Activated CD8-positive, alpha-beta memory T cell treated with anti-CD3 and anti-CD28 coated beads, Interleukin-2, amount 10 ng/mL, durations not matched to agents 7 days and 5 days (primary cell): ENCODE measurements around the gene FOXP2. TPM values are rescaled to one million over a fixed set of nuclear protein-coding genes. Genes with fewer than 3 reads are reported as not detected.

Experiments
- ATAC-seq: fragments of 150-1000 bp; cut with Tn5 transposase; one replicate; pipeline ENCODE4 v1.10.0; 2021; ENCODE audit warnings: moderate library complexity
- CTCF ChIA-PET: fragments of 350-600 bp; sonication (Branson Sonifier 250); formaldehyde crosslinking; loops from one replicate; lab custom pipeline; 2021; ENCODE audit warnings: antibody characterized with exemption; lab: Charles Lee
- DNase-seq: peaks from one replicate; pipeline ENCODE4 v3.0.0-alpha.2; 2020
- H3K27ac Mint-ChIP-seq: one replicate; pipeline ENCODE4 v1.8.0; 2021; ENCODE audit warnings: mild to moderate bottlenecking, mixed read lengths
- H3K27me3 Mint-ChIP-seq: one replicate; pipeline ENCODE4 v1.8.0; 2021; ENCODE audit warnings: mixed read lengths
- H3K36me3 Mint-ChIP-seq: one replicate; pipeline ENCODE4 v1.8.0; 2021; ENCODE audit warnings: mild to moderate bottlenecking, mixed read lengths
- H3K4me1 Mint-ChIP-seq: one replicate; pipeline ENCODE4 v1.8.0; 2021; ENCODE audit warnings: mixed read lengths
- H3K4me3 Mint-ChIP-seq: one replicate; pipeline ENCODE4 v1.8.0; 2021; ENCODE audit warnings: mild to moderate bottlenecking, moderate library complexity, mixed read lengths
- H3K9me3 Mint-ChIP-seq: one replicate; pipeline ENCODE4 v1.8.0; 2022; ENCODE audit warnings: low read depth, mixed read lengths
- total RNA-seq, 2 experiments: library from RNA; stranded (reverse); gene quantifications; one replicate each; pipeline ENCODE4 v1.2.3, GENCODE V29; 2021

FOXP2 gene
- total RNA-seq, 2 experiments from 2014 or later, result 0.28 TPM; not detected in 1

DNA sequence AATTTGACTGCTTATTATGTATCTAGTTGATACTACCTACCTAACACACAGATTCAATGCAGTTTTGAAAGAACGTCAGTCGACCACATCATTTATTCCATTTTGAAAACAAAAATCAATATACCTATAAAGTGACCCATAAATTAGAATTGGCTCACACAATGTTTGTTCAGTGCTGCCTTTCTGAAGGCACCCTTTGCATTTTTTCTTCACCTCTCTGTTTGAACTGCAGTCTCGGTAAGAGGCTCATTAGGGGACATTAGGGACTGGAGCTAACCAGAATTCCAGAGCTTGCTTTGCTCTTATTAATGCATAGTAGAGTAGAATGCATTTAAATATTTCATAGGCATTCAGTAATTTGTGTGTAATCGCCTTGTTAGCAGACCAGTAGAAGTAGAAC is 234.1 kb downstream of the FOXP2 start:
- no peak overlapping the region for H3K4me3 Mint-ChIP-seq
- CTCF ChIA-PET, result no interaction called here
- no peaks in the 10 kb centered on the region for H3K4me1 Mint-ChIP-seq
- DNase-seq (no peak), ATAC-seq (no peak)
- no peaks in the 10 kb centered on the region for H3K9me3 Mint-ChIP-seq
- no peak overlapping the region for H3K27ac Mint-ChIP-seq
- no peaks in the 10 kb centered on the region for H3K36me3 Mint-ChIP-seq
- H3K27me3 Mint-ChIP-seq, result peaks cover 4% of the 10 kb centered on the region

DNA sequence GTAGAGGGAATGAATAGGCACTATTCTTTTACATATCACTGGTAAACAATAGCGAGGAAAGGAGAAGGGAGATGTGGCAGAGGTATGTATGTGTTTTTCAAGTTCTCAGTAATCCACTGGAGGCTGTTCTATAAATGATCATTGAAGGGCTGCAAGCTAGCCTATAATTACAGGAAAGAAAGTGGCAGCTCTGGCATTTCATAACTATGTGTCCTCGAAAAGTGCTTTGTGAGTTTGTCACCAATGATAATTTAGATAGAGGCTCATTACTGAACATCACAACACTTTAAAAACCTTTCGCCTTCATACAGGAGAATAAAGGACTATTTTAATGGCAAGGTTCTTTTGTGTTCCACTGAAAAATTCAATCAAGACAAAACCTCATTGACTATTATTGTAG is 235.1 kb downstream of the FOXP2 start:
- DNase-seq (no peak), ATAC-seq (no peak)
- Mint-ChIP-seq H3K27me3 (peaks cover 4% of the 10 kb centered on the region), H3K27ac (no peak overlapping the region), H3K4me1 (no peaks in the 10 kb centered on the region), H3K9me3 (no peaks in the 10 kb centered on the region), H3K4me3 (no peak overlapping the region), H3K36me3 (no peaks in the 10 kb centered on the region)
- CTCF ChIA-PET, result no interaction called here

GRCh38 chr7:114650491-114650890 is 235.9 kb downstream of the FOXP2 start:
- Mint-ChIP-seq H3K4me1 (no peaks in the 10 kb centered on the region), H3K27me3 (peaks cover 4% of the 10 kb centered on the region), H3K27ac (no peak overlapping the region), H3K4me3 (no peak overlapping the region), H3K9me3 (no peaks in the 10 kb centered on the region), H3K36me3 (no peaks in the 10 kb centered on the region)
- no peak for DNase-seq
- no peak for ATAC-seq
- CTCF ChIA-PET, result no interaction called here

DNA sequence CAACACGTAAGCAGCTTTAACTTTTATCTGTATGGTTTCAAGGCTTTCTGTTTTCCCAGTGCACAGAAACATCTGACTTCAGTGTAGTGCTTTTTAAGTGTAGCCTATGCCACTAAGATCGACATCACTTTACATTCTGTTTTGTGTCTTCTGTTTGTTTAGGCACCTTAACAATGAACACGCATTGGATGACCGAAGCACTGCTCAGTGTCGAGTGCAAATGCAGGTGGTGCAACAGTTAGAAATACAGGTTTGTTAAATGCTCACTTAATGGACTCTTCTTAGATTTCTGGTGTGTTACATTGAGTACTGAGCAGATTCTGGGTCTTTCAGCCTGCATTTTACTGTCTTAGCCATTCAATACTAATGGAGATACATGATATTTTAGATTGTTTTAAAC is 237.4 kb downstream of the FOXP2 start:
- H3K4me3 Mint-ChIP-seq, result no peak overlapping the region
- H3K27ac Mint-ChIP-seq, result no peak overlapping the region
- ATAC-seq (no peak), DNase-seq (no peak)
- no peaks in the 10 kb centered on the region for H3K9me3 Mint-ChIP-seq
- no peaks in the 10 kb centered on the region for H3K4me1 Mint-ChIP-seq
- CTCF ChIA-PET, result no interaction called here
- no peaks in the 10 kb centered on the region for H3K36me3 Mint-ChIP-seq
- peaks cover 4% of the 10 kb centered on the region for H3K27me3 Mint-ChIP-seq

DNA sequence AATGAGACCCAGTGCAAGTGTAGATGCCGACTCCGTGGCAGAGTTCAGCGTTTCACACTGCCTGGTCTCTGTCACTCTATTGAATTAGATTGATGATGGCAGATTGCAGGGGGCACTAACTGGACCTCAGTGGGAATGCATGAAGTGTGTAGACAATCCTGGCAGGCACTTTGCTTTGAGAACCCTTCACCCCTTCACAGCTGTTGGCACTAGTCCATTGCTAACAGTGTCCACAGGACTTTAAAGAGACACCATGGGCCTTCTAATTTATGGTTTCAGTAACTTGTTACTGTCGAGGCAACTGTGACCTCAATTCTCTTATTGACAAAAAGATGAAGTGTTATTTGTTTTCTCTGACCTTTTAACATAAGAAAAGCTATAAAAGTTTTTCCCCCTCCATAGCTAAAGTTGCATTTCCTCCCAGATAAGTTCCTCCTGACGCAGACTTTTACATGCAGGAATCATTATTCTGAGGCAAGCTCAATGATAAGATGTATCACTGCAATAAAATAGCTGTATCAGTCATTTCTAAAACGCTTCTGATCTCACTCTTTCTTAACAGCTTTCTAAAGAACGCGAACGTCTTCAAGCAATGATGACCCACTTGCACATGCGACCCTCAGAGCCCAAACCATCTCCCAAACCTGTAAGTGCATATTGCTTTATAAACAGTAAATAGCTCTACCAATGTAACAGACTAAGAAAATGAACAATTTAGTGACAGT is 238.9 kb downstream of the FOXP2 start:
- H3K36me3 Mint-ChIP-seq, result no peaks in the 10 kb centered on the region
- no peak for DNase-seq
- no peak overlapping the region for H3K4me3 Mint-ChIP-seq
- H3K27me3 Mint-ChIP-seq, result peaks cover 4% of the 10 kb centered on the region
- no peak overlapping the region for H3K27ac Mint-ChIP-seq
- CTCF ChIA-PET, result no interaction called here
- no peaks in the 10 kb centered on the region for H3K4me1 Mint-ChIP-seq
- H3K9me3 Mint-ChIP-seq, result no peaks in the 10 kb centered on the region
- no peak for ATAC-seq

GRCh38 chr7:114656466-114656865 is 241.9 kb downstream of the FOXP2 start:
- peaks cover 4% of the 10 kb centered on the region for H3K27me3 Mint-ChIP-seq
- CTCF ChIA-PET, result no interaction called here
- ATAC-seq (no peak), DNase-seq (no peak)
- no peaks in the 10 kb centered on the region for H3K36me3 Mint-ChIP-seq
- H3K27ac Mint-ChIP-seq, result no peak overlapping the region
- no peaks in the 10 kb centered on the region for H3K9me3 Mint-ChIP-seq
- H3K4me1 Mint-ChIP-seq, result no peaks in the 10 kb centered on the region
- no peak overlapping the region for H3K4me3 Mint-ChIP-seq

GRCh38 chr7:114657279-114657678 is 242.7 kb downstream of the FOXP2 start:
- CTCF ChIA-PET, result no interaction called here
- Mint-ChIP-seq H3K27me3 (peaks cover 2% of the 10 kb centered on the region), H3K4me1 (no peaks in the 10 kb centered on the region), H3K36me3 (no peaks in the 10 kb centered on the region), H3K4me3 (no peak overlapping the region), H3K9me3 (no peaks in the 10 kb centered on the region), H3K27ac (no peak overlapping the region)
- no peak for DNase-seq
- no peak for ATAC-seq

DNA sequence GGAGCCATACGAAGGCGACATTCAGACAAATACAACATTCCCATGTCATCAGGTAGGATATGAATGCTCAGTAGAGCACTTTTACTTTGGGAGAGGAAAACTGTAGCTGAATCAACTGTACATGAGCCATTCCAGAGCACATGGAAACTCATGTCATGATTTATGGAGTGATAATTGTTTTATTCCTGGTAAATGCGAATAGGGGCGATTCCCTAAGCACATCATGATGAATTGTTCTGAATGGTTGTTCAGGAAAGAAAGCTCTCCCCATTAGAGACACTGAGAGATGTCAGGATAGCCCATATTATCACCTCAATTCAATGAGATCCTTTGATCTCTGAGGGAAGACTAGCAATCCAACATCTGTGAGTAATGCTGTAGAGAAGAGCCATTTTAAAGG is 243.6 kb downstream of the FOXP2 start:
- ATAC-seq, result no peak
- Mint-ChIP-seq H3K4me1 (no peaks in the 10 kb centered on the region), H3K27me3 (peaks cover under 1% of the 10 kb centered on the region), H3K36me3 (no peaks in the 10 kb centered on the region), H3K4me3 (no peak overlapping the region), H3K27ac (no peak overlapping the region), H3K9me3 (no peaks in the 10 kb centered on the region)
- CTCF ChIA-PET, result no interaction called here
- no peak for DNase-seq

- no peaks in the 10 kb centered on the region for H3K4me1 Mint-ChIP-seq
- H3K9me3 Mint-ChIP-seq, result no peaks in the 10 kb centered on the region
- H3K36me3 Mint-ChIP-seq, result no peaks in the 10 kb centered on the region
- no peak for DNase-seq
- ATAC-seq, result no peak
- H3K4me3 Mint-ChIP-seq, result no peak overlapping the region
- no peak overlapping the region for H3K27ac Mint-ChIP-seq
- H3K27me3 Mint-ChIP-seq, result no peaks in the 10 kb centered on the region
- CTCF ChIA-PET, result no interaction called here
Observed at GRCh38 chr7:114659409-114660125, 245.0 kb downstream of the FOXP2 start.

GRCh38 chr7:114660126-114660486 is 245.5 kb downstream of the FOXP2 start:
- Mint-ChIP-seq H3K36me3 (no peaks in the 10 kb centered on the region), H3K4me1 (no peaks in the 10 kb centered on the region), H3K9me3 (no peaks in the 10 kb centered on the region), H3K4me3 (no peak overlapping the region), H3K27ac (no peak overlapping the region), H3K27me3 (no peaks in the 10 kb centered on the region)
- CTCF ChIA-PET, result no interaction called here
- ATAC-seq (no peak), DNase-seq (no peak)

DNA sequence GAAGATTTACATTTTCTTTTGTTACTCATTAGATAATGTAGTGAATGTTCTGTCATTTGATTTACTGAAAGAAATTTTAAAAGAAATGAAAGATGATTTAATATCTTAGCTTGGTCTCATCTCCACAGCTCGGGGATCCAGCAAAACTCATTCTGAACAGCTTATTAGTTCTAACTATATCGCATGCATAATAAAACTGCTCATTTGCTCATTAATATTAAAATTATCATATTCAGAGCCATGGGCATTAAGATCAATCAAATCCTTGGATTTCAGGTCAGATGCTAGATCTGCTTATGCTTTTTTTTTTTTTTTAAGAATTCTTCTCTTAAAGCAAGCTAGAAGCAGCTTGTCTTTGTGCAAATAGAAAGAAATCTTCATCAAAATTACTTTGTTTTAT is 246.1 kb downstream of the FOXP2 start:
- ATAC-seq, result no peak
- DNase-seq, result no peak
- CTCF ChIA-PET, result no interaction called here
- no peak overlapping the region for H3K4me3 Mint-ChIP-seq
- H3K4me1 Mint-ChIP-seq, result no peaks in the 10 kb centered on the region
- H3K27me3 Mint-ChIP-seq, result no peaks in the 10 kb centered on the region
- no peaks in the 10 kb centered on the region for H3K36me3 Mint-ChIP-seq
- H3K9me3 Mint-ChIP-seq, result no peaks in the 10 kb centered on the region
- H3K27ac Mint-ChIP-seq, result no peak overlapping the region

DNA sequence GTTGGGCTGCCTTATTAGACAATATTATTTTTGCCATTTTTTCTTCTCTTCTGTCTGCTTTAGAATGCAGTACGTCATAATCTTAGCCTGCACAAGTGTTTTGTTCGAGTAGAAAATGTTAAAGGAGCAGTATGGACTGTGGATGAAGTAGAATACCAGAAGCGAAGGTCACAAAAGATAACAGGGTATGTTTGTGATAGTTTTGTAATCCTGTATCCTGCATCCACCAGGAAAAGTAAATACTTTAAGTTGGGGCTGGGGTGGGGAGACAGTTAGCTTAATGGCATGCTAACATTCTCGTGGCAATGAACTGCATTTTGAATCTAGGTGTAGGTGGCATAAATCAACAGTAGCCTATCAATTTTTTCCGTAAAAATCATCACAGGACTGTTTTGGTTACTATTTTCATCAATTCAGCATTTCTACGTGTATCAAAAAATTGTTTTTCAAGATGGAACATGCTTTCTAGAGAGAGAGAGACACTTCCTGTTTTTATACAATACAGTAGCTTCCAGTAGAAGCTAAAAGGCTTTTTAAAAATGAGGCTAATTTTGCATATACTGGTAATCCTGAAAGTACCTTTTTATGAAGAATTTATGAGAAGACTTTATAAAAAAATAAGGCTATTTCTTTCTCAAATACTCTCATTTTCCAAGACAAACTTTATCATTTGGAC is 247.5 kb downstream of the FOXP2 start:
- H3K4me3 Mint-ChIP-seq, result no peak overlapping the region
- ATAC-seq, result no peak
- no peak for DNase-seq
- CTCF ChIA-PET, result no interaction called here
- no peaks in the 10 kb centered on the region for H3K36me3 Mint-ChIP-seq
- H3K27me3 Mint-ChIP-seq, result no peaks in the 10 kb centered on the region
- H3K27ac Mint-ChIP-seq, result no peak overlapping the region
- no peaks in the 10 kb centered on the region for H3K4me1 Mint-ChIP-seq
- no peaks in the 10 kb centered on the region for H3K9me3 Mint-ChIP-seq

GRCh38 chr7:114663502-114663901 is 248.9 kb downstream of the FOXP2 start:
- Mint-ChIP-seq H3K27ac (no peak overlapping the region), H3K4me3 (no peak overlapping the region), H3K27me3 (no peaks in the 10 kb centered on the region), H3K4me1 (no peaks in the 10 kb centered on the region), H3K9me3 (no peaks in the 10 kb centered on the region), H3K36me3 (no peaks in the 10 kb centered on the region)
- ATAC-seq, result no peak
- no peak for DNase-seq
- CTCF ChIA-PET, result no interaction called here

DNA sequence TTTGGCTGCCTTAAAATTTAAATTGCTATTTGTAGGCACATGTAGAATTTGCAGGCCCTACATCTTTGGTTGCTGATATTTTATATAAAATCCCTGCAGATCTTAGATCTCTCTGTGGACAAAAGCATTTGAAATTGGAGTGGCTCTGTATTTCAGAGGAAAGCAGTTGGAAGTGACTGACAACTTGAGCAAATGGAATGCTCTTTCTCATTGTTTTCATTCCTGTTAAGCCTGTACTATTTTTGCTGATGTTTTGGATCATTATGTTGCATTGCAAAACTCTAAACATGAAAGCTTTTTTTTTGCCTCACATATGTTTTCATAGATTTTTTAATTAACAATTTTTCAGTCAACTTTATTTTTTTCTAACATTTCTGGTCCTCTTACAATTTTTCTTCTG is 256.1 kb downstream of the FOXP2 start:
- Mint-ChIP-seq H3K9me3 (no peaks in the 10 kb centered on the region), H3K4me3 (no peak overlapping the region), H3K27ac (no peak overlapping the region), H3K4me1 (no peaks in the 10 kb centered on the region), H3K27me3 (peaks cover 3% of the 10 kb centered on the region), H3K36me3 (no peaks in the 10 kb centered on the region)
- DNase-seq, result no peak
- CTCF ChIA-PET, result no interaction called here
- no peak for ATAC-seq
